Mucosa of descending colon (tissue), 3 donors: ENCODE data around the gene VTN. TPM values are rescaled to one million over a fixed set of nuclear protein-coding genes. Genes with fewer than 3 reads are reported as not detected.

Experiments
- ATAC-seq: fragments of 200-7000 bp; cut with Tn5 transposase; one replicate; pipeline ENCODE4 v1.9.1; 2020; ENCODE audit warnings: mild to moderate bottlenecking, moderate library complexity
- DNase-seq, 3 donors: peaks; one replicate each; pipeline ENCODE4 v3.0.0-alpha.2; 2020
- H3K36me3 ChIP-seq: fragments of 200-600 bp; one replicate; pipeline ENCODE4 v1.8.0; 2021; ENCODE audit warnings: low read depth, mild to moderate bottlenecking
- H3K4me1 ChIP-seq: fragments of 200-600 bp; one replicate; pipeline ENCODE4 v1.8.0; 2021; ENCODE audit warnings: low read depth, mild to moderate bottlenecking
- H3K4me3 ChIP-seq: fragments of 200-600 bp; one replicate; pipeline ENCODE4 v1.8.0; 2021; ENCODE audit warnings: mild to moderate bottlenecking
- H3K9me3 ChIP-seq: fragments of 200-600 bp; one replicate; pipeline ENCODE4 v1.8.0; 2021; ENCODE audit warnings: mild to moderate bottlenecking
- intact Hi-C, 2 donors: fragments of 100-400 bp; cut with DNase I in 1 of 2; cut with micrococcal nuclease in 1 of 2; formaldehyde crosslinking; loops; one replicate each; pipeline versions ENCODE4 v1.11.0 to v1.11.1; 2022; cut with DNase I, micrococcal nuclease
- total RNA-seq, 3 donors: library from RNA; stranded (reverse); fragmentation: NEBNext Ultra II Directional in 2 of 3; extraction: Animal tissue kit (Norgen Biotek cat#: 25700) in 2 of 3; gene quantifications; one replicate each; pipeline versions ENCODE4 v1.2.1 to v1.2.4, GENCODE V29; 2021 to 2023
- TF ChIP-seq, protein P1 (sequence below): fragments of 200-600 bp; IDR thresholded peaks from one replicate; pipeline ENCODE4 v1.8.0; 2022; ENCODE audit warnings: antibody characterized with exemption, mild to moderate bottlenecking
- donor health status: DM: no; HTN: no; CAD: no; lungs with moderate emphysema.
- donor health status: DM: no; HTN: no; CAD: no.
- donor health status: DM: no; HTN: yes; CAD: no.

The VTN gene
- total RNA-seq, 3 donors from 2014 or later = 0.23 to 0.39 (median 0.35) TPM

DNA sequence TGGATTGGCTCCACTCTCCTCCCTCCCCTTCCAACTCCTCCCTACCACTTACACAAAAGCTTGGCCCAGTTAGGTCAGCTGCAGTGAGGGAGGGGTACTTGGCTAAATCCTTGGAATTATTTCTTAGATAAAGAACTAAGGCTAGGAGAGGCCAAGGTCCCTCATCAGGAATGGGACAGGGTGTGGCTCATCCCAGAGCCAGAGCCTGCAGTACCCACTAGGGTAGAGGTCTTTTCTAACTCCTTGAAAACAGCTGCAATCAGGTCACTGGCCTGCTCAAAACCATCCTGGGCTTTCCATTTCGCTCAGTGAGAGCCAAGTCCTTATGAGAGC lies 37.8 kb upstream of the VTN start:
- no peaks in the 10 kb centered on the region for H3K36me3 ChIP-seq
- TF ChIP-seq, protein P1, sequence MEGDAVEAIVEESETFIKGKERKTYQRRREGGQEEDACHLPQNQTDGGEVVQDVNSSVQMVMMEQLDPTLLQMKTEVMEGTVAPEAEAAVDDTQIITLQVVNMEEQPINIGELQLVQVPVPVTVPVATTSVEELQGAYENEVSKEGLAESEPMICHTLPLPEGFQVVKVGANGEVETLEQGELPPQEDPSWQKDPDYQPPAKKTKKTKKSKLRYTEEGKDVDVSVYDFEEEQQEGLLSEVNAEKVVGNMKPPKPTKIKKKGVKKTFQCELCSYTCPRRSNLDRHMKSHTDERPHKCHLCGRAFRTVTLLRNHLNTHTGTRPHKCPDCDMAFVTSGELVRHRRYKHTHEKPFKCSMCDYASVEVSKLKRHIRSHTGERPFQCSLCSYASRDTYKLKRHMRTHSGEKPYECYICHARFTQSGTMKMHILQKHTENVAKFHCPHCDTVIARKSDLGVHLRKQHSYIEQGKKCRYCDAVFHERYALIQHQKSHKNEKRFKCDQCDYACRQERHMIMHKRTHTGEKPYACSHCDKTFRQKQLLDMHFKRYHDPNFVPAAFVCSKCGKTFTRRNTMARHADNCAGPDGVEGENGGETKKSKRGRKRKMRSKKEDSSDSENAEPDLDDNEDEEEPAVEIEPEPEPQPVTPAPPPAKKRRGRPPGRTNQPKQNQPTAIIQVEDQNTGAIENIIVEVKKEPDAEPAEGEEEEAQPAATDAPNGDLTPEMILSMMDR = no peak
- no peaks in the 10 kb centered on the region for H3K9me3 ChIP-seq
- intact Hi-C loops = no loop called here
- ATAC-seq = no peak
- H3K4me3 ChIP-seq = no peak overlapping the region
- DNase-seq = no peak
- H3K4me1 ChIP-seq = peaks cover 9% of the 10 kb centered on the region

DNA sequence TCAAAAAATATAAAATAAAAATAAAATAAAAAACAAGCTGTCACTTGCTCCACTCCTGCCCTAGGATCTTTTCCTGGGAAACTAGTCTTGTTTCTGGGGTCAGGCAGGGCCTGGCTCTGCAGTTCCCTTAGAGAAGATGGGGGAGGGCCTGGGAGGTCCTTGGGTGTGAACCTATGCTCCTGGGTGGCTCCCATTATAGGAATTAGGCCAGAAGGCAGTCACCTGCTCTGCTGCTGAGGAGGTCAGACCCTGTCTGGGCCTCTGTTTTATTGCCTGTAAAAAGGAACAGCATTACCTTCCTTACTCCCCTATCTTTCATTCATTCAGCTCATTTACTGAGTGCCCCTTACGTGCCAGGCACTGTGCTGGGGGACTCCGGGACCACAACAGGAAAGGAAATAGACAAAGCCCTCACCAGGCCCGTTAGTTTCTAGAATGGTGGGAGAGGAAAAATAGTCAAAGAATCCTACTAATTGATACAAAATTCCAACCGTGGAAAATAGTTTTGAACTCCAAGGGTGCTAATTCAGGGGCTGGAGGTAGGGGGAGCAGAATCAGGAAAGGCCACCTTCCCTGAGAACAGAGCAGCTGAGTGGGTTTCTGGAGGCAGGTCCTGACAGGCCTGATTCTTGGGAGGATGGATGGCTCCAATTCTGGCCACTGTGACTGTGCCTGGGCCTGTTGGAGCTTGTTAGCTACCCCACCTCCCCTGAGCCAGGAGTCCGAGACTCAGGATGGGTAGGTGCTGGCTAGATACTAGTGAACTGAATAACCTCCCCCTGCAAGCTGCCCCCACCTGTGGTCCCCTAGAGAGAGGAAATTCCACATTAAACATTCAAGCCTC lies 37.2 kb upstream of the VTN start:
- ATAC-seq (no peak), DNase-seq (no peak)
- Histone ChIP-seq H3K36me3 (no peaks in the 10 kb centered on the region), H3K4me3 (no peak overlapping the region), H3K9me3 (no peaks in the 10 kb centered on the region), H3K4me1 (peaks cover 9% of the 10 kb centered on the region)
- TF ChIP-seq, protein P1 = no peak
- intact Hi-C loops = no loop called here

DNA sequence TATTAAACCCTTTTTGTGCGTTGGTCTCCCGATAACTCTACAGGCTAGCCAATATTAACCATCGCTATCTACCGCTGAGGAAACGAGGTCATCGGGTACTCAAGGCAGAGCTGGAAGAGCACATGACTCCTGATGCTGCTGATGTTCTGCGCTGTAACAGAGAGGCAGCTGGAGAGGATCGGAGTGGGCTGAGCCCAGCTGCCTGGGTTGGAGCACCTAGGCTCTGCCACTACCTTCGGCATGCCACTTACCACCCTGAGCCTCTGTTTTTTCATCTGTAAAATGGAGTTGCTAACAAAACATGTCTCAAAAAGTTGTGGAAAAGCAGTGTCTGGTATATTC lies 36.3 kb upstream of the VTN start:
- TF ChIP-seq, protein P1 = no peak
- Histone ChIP-seq H3K9me3 (no peaks in the 10 kb centered on the region), H3K4me1 (peaks cover 9% of the 10 kb centered on the region), H3K36me3 (no peaks in the 10 kb centered on the region), H3K4me3 (no peak overlapping the region)
- intact Hi-C loops = no loop called here
- ATAC-seq = peak; percentile 35
- no peak for DNase-seq

DNA sequence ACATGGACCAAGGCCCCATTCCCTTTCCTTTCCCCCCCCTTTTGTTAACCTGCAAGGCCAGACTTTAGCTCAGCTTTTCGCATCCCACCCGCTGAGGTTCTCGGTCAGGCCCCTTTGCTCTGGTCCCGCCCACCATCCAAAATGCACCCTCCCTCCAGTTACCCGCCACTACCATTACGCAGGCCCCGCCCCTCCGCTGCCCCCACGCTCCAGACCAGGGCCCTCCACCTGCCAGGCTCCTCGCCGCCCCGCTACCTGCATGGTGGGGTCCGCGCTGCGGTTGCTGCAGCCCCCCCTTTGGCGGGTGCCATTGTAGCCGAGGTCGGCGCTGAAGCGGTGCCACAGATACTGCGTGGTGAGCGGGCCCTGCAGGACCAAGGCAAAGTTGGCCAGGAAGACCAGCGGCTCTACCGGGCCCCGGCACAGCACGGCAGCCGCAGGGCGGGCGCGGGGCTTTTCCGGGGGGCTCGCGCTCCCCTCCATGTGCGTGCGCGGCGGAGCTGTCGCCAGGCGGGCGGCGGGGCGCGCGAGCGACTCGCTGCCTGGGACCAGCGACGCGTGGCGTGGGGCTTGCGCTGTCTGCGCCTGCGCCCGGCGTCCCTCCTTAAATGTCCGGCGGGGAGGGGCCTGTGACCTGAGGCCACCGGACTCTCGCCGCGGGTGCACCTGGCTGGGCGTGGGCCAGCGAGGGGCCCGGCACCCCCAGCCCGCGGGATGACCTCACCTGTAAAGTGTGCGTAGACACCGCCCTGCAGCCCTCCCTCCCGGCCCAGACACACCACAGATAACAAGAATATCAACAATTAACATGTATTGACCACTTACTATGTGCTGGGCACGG lies 35.7 kb upstream of the VTN start, which contains the start of gene SLC46A1:
TSS of gene SLC46A1 (minus strand) at position 581 of the 841 bp plus-strand sequence. CDS start at position 483, 98 bp downstream.
- Histone ChIP-seq H3K36me3 (no peaks in the 10 kb centered on the region), H3K4me3 (peak within 1 kb of the TSS; percentile 46), H3K9me3 (no peaks in the 10 kb centered on the region), H3K4me1 (peaks cover 9% of the 10 kb centered on the region)
- peak; percentile 73 for ATAC-seq
- peak; percentile 60 to 73 (median 70) for DNase-seq
- intact Hi-C loops = no loop called here
- TF ChIP-seq, protein P1 = no peak

DNA sequence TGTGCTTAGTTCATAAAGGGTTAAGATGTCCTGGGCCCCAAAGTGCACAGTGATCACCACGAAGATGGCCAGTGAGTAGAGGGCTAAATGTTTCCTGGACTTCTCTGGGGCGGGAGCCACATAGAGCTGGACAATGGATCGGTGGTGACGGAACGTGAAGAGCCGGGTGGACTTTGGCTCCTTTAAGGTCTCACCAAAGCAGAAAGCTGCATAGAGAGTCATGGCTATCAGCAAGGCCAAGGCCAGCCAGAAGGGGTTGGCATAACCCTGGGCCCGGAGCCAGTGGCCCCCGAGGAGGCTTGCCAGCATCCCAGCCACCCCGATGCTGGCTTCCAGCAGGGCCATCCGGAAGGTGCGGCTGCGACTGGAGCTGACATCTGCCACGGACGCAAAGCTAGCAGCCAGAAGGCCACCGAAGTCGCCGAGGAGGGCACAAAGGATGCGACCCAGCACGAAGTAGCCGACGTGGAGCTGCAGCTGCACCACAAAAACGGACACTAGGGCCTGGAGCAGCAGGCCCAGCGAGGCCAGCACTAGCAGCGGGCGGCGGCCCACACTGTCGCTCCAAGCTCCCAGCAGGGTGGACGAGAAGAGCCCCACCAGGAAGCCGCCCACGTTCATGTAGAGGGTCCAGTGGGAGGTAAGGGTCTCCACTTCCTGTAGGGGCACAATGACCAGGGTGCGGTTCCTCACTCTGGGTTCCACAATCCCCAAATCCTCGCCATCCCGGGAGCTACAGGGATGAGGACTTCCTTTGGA lies 34.9 kb upstream of the VTN start:
- TF ChIP-seq, protein P1 = no peak
- intact Hi-C loops = no loop called here

More for the DNA sequence above, 34.9 kb upstream of the VTN start:
- Histone ChIP-seq H3K4me3 (no peak overlapping the region), H3K9me3 (no peaks in the 10 kb centered on the region), H3K4me1 (peaks cover 9% of the 10 kb centered on the region), H3K36me3 (no peaks in the 10 kb centered on the region)
- DNase-seq (no peak), ATAC-seq (no peak)
